CD4-positive, alpha-beta T cell (primary cell): ENCODE measurements around the gene MEG3. TPM values are rescaled to one million over a fixed set of nuclear protein-coding genes. Genes with fewer than 3 reads are reported as not detected.

ENCODE experiments used
- ATAC-seq: fragments of 200-7000 bp; cut with Tn5 transposase; one replicate; pipeline ENCODE4 v1.10.0; 2022; ENCODE audit warnings: mild to moderate bottlenecking; ENCODE audit not compliant: poor library complexity
- CTCF ChIA-PET: fragments of 350-600 bp; sonication (Branson Sonifier 250); formaldehyde crosslinking; loops from one replicate; lab custom pipeline; 2021; ENCODE audit warnings: antibody characterized with exemption, inconsistent platforms; lab: Charles Lee
- POLR2A ChIA-PET: fragments of 350-600 bp; sonication (Branson Sonifier 250); formaldehyde crosslinking; loops from one replicate; lab custom pipeline; 2021; ENCODE audit warnings: antibody characterized with exemption, inconsistent platforms; lab: Charles Lee
- DNase-seq, 14 experiments: peaks; one replicate each; pipeline ENCODE4 v3.0.0-alpha.2; 2013 to 2020; ENCODE audit warnings: mixed read lengths in 2 of 14
- H3K27ac ChIP-seq, 2 donors: one replicate each; pipeline versions ENCODE4 v1.5.1 to v1.7.0; 2013; ENCODE audit warnings: low read length in 2 of 2, low read depth in 1 of 2, mild to moderate bottlenecking in 1 of 2
- H3K27me3 ChIP-seq, 2 experiments: 1 replicate in 1 of 2; 2 replicates in 1 of 2; pipeline versions ENCODE4 v1.6.1 to v1.7.0; 2013; ENCODE audit warnings: low read length in 2 of 2, control low read depth in 1 of 2, mild to moderate bottlenecking in 1 of 2, moderate library complexity in 1 of 2; ENCODE audit not compliant: insufficient read depth in 2 of 2, control insufficient read depth in 1 of 2
- H3K36me3 ChIP-seq: one replicate; pipeline ENCODE4 v1.6.1; 2013; ENCODE audit warnings: low read length, control low read depth; ENCODE audit not compliant: insufficient read depth
- H3K4me1 ChIP-seq: one replicate; pipeline ENCODE4 v1.6.1; 2013; ENCODE audit warnings: low read length, control low read depth; ENCODE audit not compliant: insufficient read depth
- H3K4me3 ChIP-seq: one replicate; pipeline ENCODE4 v1.5.1; 2013; ENCODE audit warnings: mild to moderate bottlenecking, low read length, moderate library complexity
- H3K9me3 ChIP-seq, 2 experiments: 1 replicate in 1 of 2; 2 replicates in 1 of 2; pipeline versions ENCODE4 v1.6.1 to v1.7.0; 2013; ENCODE audit warnings: low read length in 2 of 2, mild to moderate bottlenecking in 2 of 2, control low read depth in 1 of 2, moderate library complexity in 1 of 2; ENCODE audit not compliant: control insufficient read depth in 1 of 2, insufficient read depth in 1 of 2
- H3K27ac Mint-ChIP-seq: one replicate; pipeline ENCODE4 v1.8.0; 2020; ENCODE audit warnings: mixed read lengths
- H3K27me3 Mint-ChIP-seq: one replicate; pipeline ENCODE4 v1.8.0; 2021; ENCODE audit warnings: mixed read lengths
- H3K36me3 Mint-ChIP-seq: one replicate; pipeline ENCODE4 v1.8.0; 2021; ENCODE audit warnings: low read depth, mixed read lengths
- H3K4me1 Mint-ChIP-seq: one replicate; pipeline ENCODE4 v1.8.0; 2021; ENCODE audit warnings: low read depth, mixed read lengths
- H3K4me3 Mint-ChIP-seq: one replicate; pipeline ENCODE4 v1.8.0; 2020; ENCODE audit warnings: mild to moderate bottlenecking, mixed read lengths
- H3K9me3 Mint-ChIP-seq: one replicate; pipeline ENCODE4 v1.8.0; 2020; ENCODE audit warnings: mixed read lengths
- CTCF ChIP-seq: fragments of 200-600 bp; IDR thresholded peaks from one replicate; pipeline ENCODE4 v1.8.0; 2022; ENCODE audit warnings: antibody characterized with exemption, mild to moderate bottlenecking
- intact Hi-C, 2 experiments: fragments of 100-400 bp; cut with DNase I in 1 of 2; cut with micrococcal nuclease in 1 of 2; formaldehyde crosslinking; loops; one replicate each; pipeline versions ENCODE4 v1.15.1 to v1.9.0; 2023 to 2025; cut with DNase I, micrococcal nuclease
- total RNA-seq, 174 experiments: library from RNA in 2 of 174; stranded (reverse) in 2 of 174; gene quantifications; one replicate each; pipeline ENCODE4 v1.2.3 and lab custom pipeline; 2021 to 2026

Gene MEG3
- total RNA-seq, 2 experiments from 2014 or later: not detected

- Histone ChIP-seq H3K4me3 (no peak overlapping the region), H3K27me3 (peaks cover 0 to 3% of the 10 kb centered on the region in 2 experiments), H3K27ac (no peak overlapping the region), H3K4me1 (no peaks in the 10 kb centered on the region), H3K9me3 (no peaks in the 10 kb centered on the region), H3K36me3 (no peaks in the 10 kb centered on the region)
- intact Hi-C loops: no loop called here
- Mint-ChIP-seq H3K27me3 (no peaks in the 10 kb centered on the region), H3K36me3 (no peaks in the 10 kb centered on the region), H3K27ac (no peak overlapping the region), H3K4me1 (no peaks in the 10 kb centered on the region), H3K9me3 (no peaks in the 10 kb centered on the region), H3K4me3 (no peak overlapping the region)
- no peak for ATAC-seq
- CTCF ChIA-PET: no interaction called here
- POLR2A ChIA-PET: no interaction called here
- TF ChIP-seq CTCF: no peak
- DNase-seq: no peak
These were observed 11.3 kb downstream of the MEG3 start for GRCh38 chr14:100836941-100837804.

- no peak overlapping the region for H3K4me3 Mint-ChIP-seq
- no peaks in the 10 kb centered on the region for H3K4me1 Mint-ChIP-seq
- H3K36me3 Mint-ChIP-seq: no peaks in the 10 kb centered on the region
- no peak for ATAC-seq
- no peak for DNase-seq
- Histone ChIP-seq H3K27me3 (peaks cover 0 to 3% of the 10 kb centered on the region in 2 experiments), H3K36me3 (no peaks in the 10 kb centered on the region), H3K27ac (no peak overlapping the region), H3K4me1 (no peaks in the 10 kb centered on the region), H3K9me3 (no peaks in the 10 kb centered on the region), H3K4me3 (no peak overlapping the region)
- intact Hi-C loops: no loop called here
- TF ChIP-seq CTCF: no peak
- POLR2A ChIA-PET: no interaction called here
- H3K27me3 Mint-ChIP-seq: no peaks in the 10 kb centered on the region
- H3K9me3 Mint-ChIP-seq: no peaks in the 10 kb centered on the region
- H3K27ac Mint-ChIP-seq: no peak overlapping the region
- CTCF ChIA-PET: no interaction called here
These were observed 12.0 kb downstream of the MEG3 start for GRCh38 chr14:100837805-100838350.

- ChIA-PET CTCF (no interaction called here), POLR2A (no interaction called here)
- H3K36me3 ChIP-seq: no peaks in the 10 kb centered on the region
- H3K27me3 Mint-ChIP-seq: no peaks in the 10 kb centered on the region
- H3K4me1 ChIP-seq: no peaks in the 10 kb centered on the region
- no peak overlapping the region for H3K4me3 Mint-ChIP-seq
- no peak overlapping the region for H3K4me3 ChIP-seq
- H3K27ac Mint-ChIP-seq: no peak overlapping the region
- H3K4me1 Mint-ChIP-seq: no peaks in the 10 kb centered on the region
- no peaks in the 10 kb centered on the region for H3K9me3 Mint-ChIP-seq
- no peak for TF ChIP-seq CTCF
- H3K27me3 ChIP-seq: peaks cover 0 to 3% of the 10 kb centered on the region in 2 experiments
- intact Hi-C loops: no loop called here
- no peak overlapping the region for H3K27ac ChIP-seq
- DNase-seq: no peak
- H3K36me3 Mint-ChIP-seq: no peaks in the 10 kb centered on the region
- no peaks in the 10 kb centered on the region for H3K9me3 ChIP-seq
- no peak for ATAC-seq
These were observed 12.8 kb downstream of the MEG3 start for GRCh38 chr14:100838493-100839314.
